GM19372 (cell line): ENCODE results near the gene CAMKK1.
A peak's percentile ranks its signal among the peaks of the same experiment; 100 is the strongest.
"Not testable (repeated sequence)": the region's sequence is repeated elsewhere in the genome, so short reads cannot be mapped to it uniquely, and the experiment has no call there.

Experiments used
- ATAC-seq: cut with Tn5 transposase; IDR thresholded peaks from one replicate; pipeline ENCODE4 v1.9.1; 2021; ENCODE audit warnings: mild to moderate bottlenecking, low read depth, moderate library complexity; ENCODE audit not compliant: unreplicated experiment

Gene CAMKK1

DNA sequence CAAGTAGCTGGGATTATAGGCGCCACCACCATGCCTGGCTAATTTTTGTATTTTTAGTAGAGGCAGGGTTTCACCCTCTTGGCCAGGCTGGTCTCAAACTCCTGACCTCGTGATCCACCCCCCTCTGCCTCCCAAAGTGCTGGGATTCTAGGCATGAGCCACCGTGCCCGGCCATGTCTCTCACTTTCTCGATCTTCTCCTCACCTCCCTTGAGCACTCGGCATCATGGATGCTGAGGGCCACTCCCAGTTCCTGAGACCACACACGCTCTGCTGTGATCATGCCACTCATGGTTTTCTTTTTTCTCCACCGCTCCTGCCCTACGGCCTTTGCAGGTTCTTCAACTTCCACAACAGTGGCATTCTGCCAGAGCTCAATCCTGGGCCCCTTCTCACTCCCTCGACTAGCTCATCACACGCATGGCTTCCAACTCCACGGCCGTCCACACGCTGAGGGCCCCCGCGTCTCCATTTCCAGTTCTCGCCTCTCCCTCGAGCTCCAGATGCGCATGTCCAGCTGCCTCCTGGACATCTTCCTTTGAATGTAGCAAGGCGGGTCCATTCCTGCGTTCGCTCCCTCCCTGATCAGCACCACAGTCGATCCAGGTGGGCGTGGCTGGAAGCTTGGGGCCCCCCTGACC is 41.3 kb downstream of the CAMKK1 start:
- ATAC-seq = no peak

- ATAC-seq = no peak
Observed at GRCh38 chr17:3848229-3848835, 44.5 kb downstream of the CAMKK1 start.

DNA sequence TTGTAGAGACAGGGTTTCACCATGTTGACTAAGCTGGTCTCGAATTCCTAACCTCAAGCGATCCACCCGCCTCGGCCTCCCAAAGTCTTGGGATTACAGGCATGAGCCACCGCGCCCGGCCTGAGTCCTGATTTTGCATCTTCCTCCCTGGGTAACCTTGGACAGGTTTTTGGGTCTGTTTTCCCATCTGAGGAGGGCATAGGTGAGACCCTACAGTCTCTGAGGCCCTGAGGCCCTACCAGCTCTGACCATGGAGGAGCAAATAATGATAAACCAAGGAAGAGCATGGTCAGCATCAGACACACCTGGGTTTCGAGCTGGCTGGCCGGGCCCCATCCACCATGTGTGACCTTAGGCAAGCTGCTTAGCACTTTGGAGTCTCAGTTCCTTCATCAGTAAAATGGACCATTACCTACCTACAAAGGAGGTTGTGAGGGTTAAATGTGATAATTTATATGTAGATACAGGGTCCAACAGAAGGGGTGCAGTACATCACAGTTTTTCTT is 45.6 kb downstream of the CAMKK1 start:
- no peak for ATAC-seq

DNA sequence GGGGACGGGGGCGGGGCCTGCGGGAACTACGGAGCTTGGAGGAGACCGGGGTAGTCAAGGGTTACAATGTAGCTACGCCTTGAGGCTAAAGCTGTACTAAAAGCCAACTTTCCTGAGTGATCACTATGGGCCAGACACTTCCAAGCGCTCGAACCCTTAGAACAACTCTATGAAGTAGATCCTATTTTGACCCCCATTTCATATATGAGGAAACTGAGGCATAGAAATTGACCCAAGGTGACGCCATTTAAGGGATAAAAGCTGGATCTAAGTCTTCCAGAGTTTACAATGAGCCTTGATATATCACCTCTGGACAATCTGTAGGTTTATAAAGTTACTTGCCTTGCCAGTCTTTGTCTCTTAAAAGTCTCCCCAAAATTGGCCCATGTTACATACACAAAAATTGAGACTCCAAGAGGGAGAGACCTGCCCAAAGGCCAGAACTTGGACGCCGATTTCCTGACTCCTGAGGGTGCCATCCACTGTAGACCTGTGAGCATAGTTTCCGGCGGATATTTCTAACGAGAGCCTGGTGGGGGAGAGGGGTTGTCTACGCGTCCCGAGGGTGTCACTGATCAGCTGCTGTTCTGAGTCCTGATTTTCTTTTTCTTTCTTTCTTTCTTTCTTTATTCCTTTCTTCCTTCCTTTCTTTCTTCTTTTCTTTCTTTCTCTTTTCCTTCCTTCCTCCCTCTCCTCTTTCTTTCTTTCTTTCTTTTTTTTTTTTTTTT is 46.3 kb downstream of the CAMKK1 start:
- no peak for ATAC-seq

- peak; percentile 97 for ATAC-seq
Observed at GRCh38 chr17:3845621-3846436, 47.0 kb downstream of the CAMKK1 start, which contains the start of gene NCBP3. NCBP3 (minus strand) TSS chr17:3846246; CDS start chr17:3846223, 23 bp downstream.

- ATAC-seq = no peak
Observed at GRCh38 chr17:3845291-3845620, 47.6 kb downstream of the CAMKK1 start.

- not testable (repeated sequence) for ATAC-seq
Observed at GRCh38 chr17:3844556-3844955, 48.3 kb downstream of the CAMKK1 start.

GRCh38 chr17:3843935-3844516 is 48.8 kb downstream of the CAMKK1 start:
- ATAC-seq = no peak

DNA sequence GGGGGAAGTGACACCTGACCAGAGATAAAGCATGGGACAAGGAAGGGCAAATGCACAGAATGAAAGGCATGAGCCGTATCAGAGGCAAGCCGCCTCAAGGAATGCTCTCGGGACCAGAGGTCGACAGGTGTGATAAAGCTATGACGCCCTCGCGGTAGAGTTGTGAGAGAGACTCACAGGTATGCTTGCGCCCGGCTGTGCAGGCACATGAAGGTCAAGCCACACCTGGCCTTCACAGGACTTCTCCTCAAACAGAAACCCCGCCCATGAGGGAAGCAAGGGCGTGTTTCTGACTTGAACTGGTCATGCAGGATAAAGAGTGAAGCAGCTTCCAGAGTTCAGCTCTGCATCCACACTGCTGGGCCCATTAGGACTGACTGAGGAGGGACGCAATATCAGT is 54.6 kb downstream of the CAMKK1 start:
- no peak for ATAC-seq

DNA sequence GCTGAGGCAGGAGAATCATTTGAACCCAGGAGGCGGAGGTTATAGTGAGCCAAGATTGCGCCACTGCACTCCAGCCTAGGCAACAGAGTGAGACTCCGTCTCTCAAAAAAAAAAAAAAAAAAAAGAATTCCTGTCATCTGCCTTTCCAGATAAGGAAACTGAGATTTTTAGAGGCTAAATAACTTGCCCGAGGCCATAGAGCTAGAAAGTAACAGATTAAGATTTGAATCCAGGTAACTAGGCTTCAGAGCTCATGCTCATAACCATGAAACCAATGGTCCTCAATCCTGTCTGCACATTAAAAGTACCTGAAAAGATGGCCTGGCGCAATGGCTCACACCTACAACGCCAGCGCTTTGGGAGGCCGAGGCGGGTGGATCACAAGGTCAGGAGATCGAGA is 56.3 kb downstream of the CAMKK1 start:
- ATAC-seq = no peak

GRCh38 chr17:3835410-3836229 is 57.2 kb downstream of the CAMKK1 start:
- ATAC-seq = no peak

DNA sequence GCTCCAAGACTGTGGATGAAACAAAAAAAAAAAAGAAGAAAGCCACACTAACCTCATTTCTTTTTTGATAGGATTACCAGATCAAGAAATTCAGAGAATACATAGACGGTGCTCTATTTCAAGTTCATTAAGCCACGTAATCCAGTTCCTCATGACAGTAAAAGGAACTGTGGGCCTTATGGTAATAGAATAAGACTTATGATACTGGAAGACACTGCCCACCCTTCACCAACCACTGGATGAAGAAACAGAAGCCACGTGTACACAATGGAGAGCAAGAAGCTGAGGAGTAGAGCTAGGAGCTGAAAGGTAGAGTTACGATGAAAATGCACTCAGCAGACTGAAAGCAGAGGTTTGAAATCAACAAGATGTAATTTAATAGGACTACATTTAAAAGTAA is 58.0 kb downstream of the CAMKK1 start:
- no peak for ATAC-seq

- no peak for ATAC-seq
Observed at GRCh38 chr17:3828852-3829232, 64.0 kb downstream of the CAMKK1 start.

DNA sequence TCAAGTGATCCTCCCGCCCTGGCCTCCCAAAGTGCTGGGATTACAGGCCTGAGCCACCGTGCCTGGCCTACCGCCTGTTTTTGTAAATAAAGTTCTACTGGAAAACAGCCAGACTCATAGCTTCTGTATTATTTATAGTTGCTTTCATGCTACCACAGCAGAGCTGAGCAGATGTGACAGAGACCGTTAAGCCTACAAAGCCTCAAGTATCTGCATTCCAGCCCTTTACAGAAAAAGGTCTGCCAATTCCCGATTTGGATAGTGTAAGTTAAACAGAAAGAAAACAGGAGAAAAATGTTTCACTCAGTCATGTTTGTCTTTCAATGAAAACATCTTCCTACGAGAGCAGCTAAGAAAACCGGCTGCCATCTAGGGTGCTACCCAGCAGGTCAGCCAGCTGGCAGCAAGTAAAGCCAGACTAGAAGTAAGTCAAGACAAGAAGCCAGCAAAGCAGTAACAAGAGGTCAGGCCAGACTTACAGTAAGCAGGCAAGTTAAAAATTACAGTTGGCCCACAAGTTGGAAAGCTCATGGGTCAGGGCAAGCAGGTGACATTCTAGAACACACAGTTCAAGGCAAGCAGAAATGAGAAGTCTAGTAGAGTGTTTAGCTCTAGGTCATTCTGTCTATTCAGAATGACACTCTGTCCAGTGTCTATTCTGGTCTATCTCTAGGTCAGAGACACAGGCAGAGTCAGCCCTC is 64.6 kb downstream of the CAMKK1 start:
- no peak for ATAC-seq

- ATAC-seq = no peak
Observed at GRCh38 chr17:3827124-3827773, 65.6 kb downstream of the CAMKK1 start.

DNA sequence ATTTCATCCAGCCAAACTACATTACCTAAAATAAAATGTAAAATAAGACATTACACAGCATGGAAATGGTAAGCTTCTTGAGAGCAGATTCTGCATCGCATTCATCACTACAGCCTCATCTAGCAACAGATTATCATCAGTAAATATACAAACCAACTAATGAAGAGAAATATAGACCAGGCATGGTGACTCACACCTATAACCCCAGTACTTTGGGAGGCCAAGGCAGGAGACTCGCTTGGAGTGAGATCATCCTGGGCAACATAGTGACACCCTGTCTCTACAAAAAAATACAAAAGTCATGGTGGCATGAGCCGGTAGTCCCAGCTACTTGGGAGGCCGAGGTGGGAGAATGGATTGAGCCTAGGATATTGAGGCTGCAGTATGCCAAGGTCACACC is 66.7 kb downstream of the CAMKK1 start:
- ATAC-seq = no peak

- no peak for ATAC-seq
Observed at GRCh38 chr17:3821101-3821500, 71.8 kb downstream of the CAMKK1 start.

DNA sequence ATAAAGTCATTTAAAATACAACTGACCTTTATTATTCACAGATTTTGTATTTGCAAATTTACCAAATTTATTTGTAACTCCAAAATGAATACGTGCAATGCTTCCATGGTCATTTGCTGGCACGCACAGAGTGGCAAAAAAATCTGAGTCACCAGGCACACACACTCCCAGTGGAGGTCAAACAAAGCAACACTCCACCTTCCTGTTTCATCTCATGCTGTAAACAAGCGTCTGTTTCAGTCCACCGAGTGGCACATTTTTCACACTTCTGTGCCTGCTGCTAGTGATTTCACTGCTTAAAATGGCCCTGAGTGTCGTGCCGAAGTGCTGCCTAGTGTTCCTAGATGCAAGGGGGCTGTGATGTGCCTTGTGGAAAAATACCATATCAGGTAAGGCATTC is 74.1 kb downstream of the CAMKK1 start:
- ATAC-seq = no peak
